ENCODE measurements around the gene GPR108. TPM values are rescaled to one million over a fixed set of nuclear protein-coding genes. Genes with fewer than 3 reads are reported as not detected.

The GPR108 gene
- total and polyA plus RNA-seq, 2 donors from 2014 or later = 113 to 144 TPM

DNA sequence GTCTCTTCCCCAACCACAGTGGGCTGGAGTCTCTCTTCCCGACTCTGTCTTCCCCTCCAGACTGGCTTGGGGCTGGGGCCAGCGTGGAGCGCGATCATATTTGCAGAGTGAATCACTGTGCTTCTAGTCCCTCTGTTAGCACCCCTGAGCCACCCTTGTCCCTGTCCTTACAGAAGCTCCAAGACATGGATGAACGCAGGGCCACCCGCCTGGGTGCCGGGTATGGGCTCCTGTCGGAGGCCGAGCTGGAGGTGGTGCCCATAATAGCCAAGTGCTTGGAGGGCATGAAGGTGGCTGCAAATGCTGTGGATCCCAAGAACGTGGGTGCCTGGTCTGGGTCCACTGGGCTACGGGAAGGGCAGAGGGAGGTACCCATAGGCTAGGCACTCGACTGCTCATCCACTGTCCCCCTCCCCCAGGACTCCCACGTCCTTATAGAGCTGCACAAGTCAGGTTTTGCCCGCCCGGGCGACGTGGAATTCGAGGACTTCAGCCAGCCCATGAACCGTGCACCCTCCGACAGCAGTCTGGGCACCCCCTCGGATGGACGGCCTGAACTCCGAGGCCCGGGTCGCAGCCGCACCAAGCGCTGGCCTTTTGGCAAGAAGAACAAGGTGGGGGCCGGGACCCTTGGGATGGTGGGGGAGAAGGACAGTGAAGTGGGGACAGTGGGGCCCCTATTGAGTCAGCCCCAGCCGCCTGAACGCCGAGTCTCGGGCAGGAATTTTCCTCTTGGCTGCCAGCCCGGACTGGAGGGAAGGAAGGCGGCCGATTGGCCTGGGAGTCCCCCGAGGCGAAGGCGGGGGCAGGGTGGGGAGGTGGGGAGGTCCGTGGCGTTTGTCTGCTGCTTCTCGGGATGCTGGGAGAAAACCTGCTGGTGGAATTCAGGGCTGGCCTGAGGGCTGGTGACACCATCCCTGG lies 7.3 kb upstream of the GPR108 start:
- peak overlapping the region in 1 of 3 donors; percentile 6 for H3K9ac ChIP-seq (ENCODE audit: low read length in 3 of 3)
- FAIRE-seq = no peak
- intact Hi-C loops (cut with DNase I) = no loop called here
- H3K27me3 ChIP-seq (ENCODE audit: control insufficient read depth, insufficient read depth, low read length) = no peaks in the 10 kb centered on the region
- peak; percentile 52 to 98 (median 79) for DNase-seq
- H3K4me1 ChIP-seq (ENCODE audit: control insufficient read depth in 2 of 3, insufficient read depth in 2 of 3, low read depth in 1 of 3, low read length in 3 of 3) = peaks cover 5 to 21% (median 17%) of the 10 kb centered on the region in 3 donors
- H3K4me3 ChIP-seq (ENCODE audit: low read length in 3 of 3) = peak overlapping the region in 1 of 3 donors; percentile 25
- H3K9me3 ChIP-seq (ENCODE audit: control insufficient read depth in 2 of 3, insufficient read depth in 1 of 3, low read length in 3 of 3) = no peaks in the 10 kb centered on the region
- TF ChIP-seq CTCF (IDR thresholded peaks at IDR 0.05; ENCODE audit: borderline replicate concordance, extremely low read depth, insufficient read depth) = no peak
- peak overlapping the region; percentile 38 to 51 for H3K27ac ChIP-seq (ENCODE audit: low read depth in 2 of 2, low read length in 2 of 2)
- peaks cover 5 to 33% (median 10%) of the 10 kb centered on the region in 3 donors for H3K36me3 ChIP-seq (ENCODE audit: control insufficient read depth in 2 of 3, insufficient read depth in 3 of 3, low read length in 3 of 3)

GRCh38 chr19:6743714-6744380 lies 6.5 kb upstream of the GPR108 start:
- Histone ChIP-seq H3K27ac (ENCODE audit: low read depth in 2 of 2, low read length in 2 of 2) (peak overlapping the region; percentile 38 to 51), H3K27me3 (ENCODE audit: control insufficient read depth, insufficient read depth, low read length) (no peaks in the 10 kb centered on the region), H3K36me3 (ENCODE audit: control insufficient read depth in 2 of 3, insufficient read depth in 3 of 3, low read length in 3 of 3) (peaks cover 5 to 27% (median 10%) of the 10 kb centered on the region in 3 donors), H3K9me3 (ENCODE audit: control insufficient read depth in 2 of 3, insufficient read depth in 1 of 3, low read length in 3 of 3) (no peaks in the 10 kb centered on the region), H3K9ac (ENCODE audit: low read length in 3 of 3) (peak overlapping the region in 1 of 3 donors; percentile 6), H3K4me3 (ENCODE audit: low read length in 3 of 3) (peak overlapping the region in 1 of 3 donors; percentile 25), H3K4me1 (ENCODE audit: control insufficient read depth in 2 of 3, insufficient read depth in 2 of 3, low read depth in 1 of 3, low read length in 3 of 3) (peaks cover 5 to 25% (median 21%) of the 10 kb centered on the region in 3 donors)
- FAIRE-seq = no peak
- intact Hi-C loops (cut with DNase I) = no loop called here
- no peak for DNase-seq
- no peak for TF ChIP-seq CTCF (IDR thresholded peaks at IDR 0.05; ENCODE audit: borderline replicate concordance, extremely low read depth, insufficient read depth)

DNA sequence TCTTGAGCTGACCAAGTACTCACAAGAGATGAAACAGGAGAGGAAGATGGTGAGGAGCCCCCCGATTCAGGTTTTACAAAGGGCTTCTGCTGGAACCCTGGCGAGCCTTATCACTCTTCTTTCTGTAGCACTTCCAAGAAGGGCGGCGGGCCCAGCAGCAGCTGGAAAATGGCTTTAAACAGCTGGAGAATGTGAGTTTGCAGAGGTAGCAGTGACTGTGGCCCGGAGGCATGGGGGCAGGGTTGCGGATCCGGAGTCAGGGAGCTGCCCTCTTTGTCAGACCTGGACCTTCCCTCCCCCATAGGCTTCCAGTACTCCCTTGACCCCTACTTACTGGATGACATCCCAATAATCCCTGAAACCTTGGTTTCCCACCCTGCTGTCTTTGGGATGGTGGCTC lies 5.7 kb upstream of the GPR108 start:
- H3K4me3 ChIP-seq (ENCODE audit: low read length in 3 of 3) = no peak overlapping the region
- intact Hi-C loops (cut with DNase I) = no loop called here
- DNase-seq (peak in 2 of 5 donors; percentile 44 to 63), FAIRE-seq (no peak)
- H3K27me3 ChIP-seq (ENCODE audit: control insufficient read depth, insufficient read depth, low read length) = no peaks in the 10 kb centered on the region
- H3K9me3 ChIP-seq (ENCODE audit: control insufficient read depth in 2 of 3, insufficient read depth in 1 of 3, low read length in 3 of 3) = no peaks in the 10 kb centered on the region
- peaks cover 2 to 24% (median 10%) of the 10 kb centered on the region in 3 donors for H3K36me3 ChIP-seq (ENCODE audit: control insufficient read depth in 2 of 3, insufficient read depth in 3 of 3, low read length in 3 of 3)
- H3K4me1 ChIP-seq (ENCODE audit: control insufficient read depth in 2 of 3, insufficient read depth in 2 of 3, low read depth in 1 of 3, low read length in 3 of 3) = peaks cover 8 to 30% (median 29%) of the 10 kb centered on the region in 3 donors
- no peak overlapping the region for H3K27ac ChIP-seq (ENCODE audit: low read depth in 2 of 2, low read length in 2 of 2)
- TF ChIP-seq CTCF (IDR thresholded peaks at IDR 0.05; ENCODE audit: borderline replicate concordance, extremely low read depth, insufficient read depth) = no peak
- no peak overlapping the region for H3K9ac ChIP-seq (ENCODE audit: low read length in 3 of 3)
